A549 (cell line): Measurements from ENCODE around the gene FGFBP2. TPM values are rescaled to one million over a fixed set of nuclear protein-coding genes. Genes with fewer than 3 reads are reported as not detected.
A peak's percentile ranks its signal among the peaks of the same experiment; 100 is the strongest.

Experiments used
- ATAC-seq, 2 experiments: fragments of 200-7000 bp in 1 of 2; fragments of >200 bp in 1 of 2; cut with Nextera tagmentation in 1 of 2; cut with Tn5 transposase in 1 of 2; 3 replicates each; pipeline versions ENCODE4 v1.8.0 to v1.9.1; 2018 to 2020; ENCODE audit warnings: mild to moderate bottlenecking in 1 of 2, moderate library complexity in 1 of 2
- CTCF ChIA-PET: fragments of 300-600 bp; sonication (Branson Sonifier 250); formaldehyde crosslinking; extraction: SDS; loops from one replicate; lab custom pipeline; 2021; ENCODE audit warnings: antibody characterized with exemption, inconsistent platforms; lab: Yijun Ruan, JAX
- POLR2A ChIA-PET: fragments of 350-600 bp; formaldehyde crosslinking; extraction: SDS; loops from one replicate; lab custom pipeline; 2021; ENCODE audit warnings: antibody characterized with exemption, inconsistent platforms; lab: Yijun Ruan, JAX
- DNase-seq, 2 experiments: peaks; one replicate each; pipeline versions ENCODE4 v3.0.0 to v3.0.0-alpha.2; 2011 to 2016; ENCODE audit warnings: low read depth in 1 of 2, low spot score in 1 of 2
- FAIRE-seq: peaks from 2 replicates; lab custom pipeline; 2011; peaks lifted over from hg19 to GRCh38; lab: Jason Lieb, UNC
- H3K27ac ChIP-seq, 2 experiments: fragments of >200 bp; sonication (Bioruptor Twin); formaldehyde crosslinking; 3 replicates each; pipeline ENCODE4 v1.5.1; 2016 to 2017
- H3K4me1 ChIP-seq: fragments of >200 bp; sonication (Bioruptor Twin); formaldehyde crosslinking; 3 replicates; pipeline ENCODE4 v1.6.1; 2016
- H3K4me2 ChIP-seq: fragments of >200 bp; sonication (Bioruptor Twin); formaldehyde crosslinking; 3 replicates; pipeline ENCODE4 v1.6.1; 2016
- H3K4me3 ChIP-seq: fragments of >200 bp; sonication (Bioruptor Twin); formaldehyde crosslinking; 3 replicates; pipeline ENCODE4 v1.5.1; 2016
- H3K9me3 ChIP-seq: fragments of >200 bp; sonication (Bioruptor Twin); formaldehyde crosslinking; 3 replicates; pipeline ENCODE4 v1.6.1; 2016
- CBX8 ChIP-seq: fragments of 200-600 bp; sonication (generic); IDR thresholded peaks from 2 replicates; pipeline ENCODE4 v1.6.1; 2016
- CEBPB ChIP-seq, 2 experiments: fragments of >200 bp in 1 of 2; sonication (Bioruptor Twin) in 1 of 2; formaldehyde crosslinking in 1 of 2; IDR thresholded peaks; 2 replicates each; pipeline ENCODE4 v1.6.1; 2012 to 2016
- CHD2 ChIP-seq: fragments of 150-350 bp; IDR thresholded peaks from 2 replicates; pipeline ENCODE4 v1.6.1; 2014; ENCODE audit warnings: low read length; ENCODE audit not compliant: partially characterized antibody
- EHMT2 ChIP-seq: fragments of 200-600 bp; sonication (generic); IDR thresholded peaks from 2 replicates; pipeline ENCODE4 v1.6.1; 2016; ENCODE audit warnings: antibody characterized with exemption, low read depth, mild to moderate bottlenecking, moderate library complexity
- ELK1 ChIP-seq: fragments of 150-350 bp; IDR thresholded peaks from 2 replicates; pipeline ENCODE4 v1.6.1; 2014; ENCODE audit warnings: low read depth, mild to moderate bottlenecking, low read length
- ESRRA ChIP-seq: fragments of 150-350 bp; IDR thresholded peaks from 2 replicates; pipeline ENCODE4 v1.6.1; 2014; ENCODE audit warnings: mild to moderate bottlenecking, low read length, borderline replicate concordance
- FOXS1 ChIP-seq: fragments of 250-450 bp; sonication (Bioruptor Pico); IDR thresholded peaks from 2 replicates; pipeline ENCODE4 v1.5.0; 2020; ENCODE audit warnings: mild to moderate bottlenecking, moderate library complexity
- GATA3 ChIP-seq: IDR thresholded peaks from 2 replicates; pipeline ENCODE4 v1.6.1; 2012; ENCODE audit warnings: borderline replicate concordance
- HDAC2 ChIP-seq: fragments of 200-600 bp; sonication (generic); IDR thresholded peaks from 2 replicates; pipeline ENCODE4 v1.6.1; 2016
- HOXB5 ChIP-seq: fragments of 250-450 bp; sonication (Bioruptor Pico); IDR thresholded peaks from 2 replicates; pipeline ENCODE4 v1.5.0; 2020; ENCODE audit warnings: mild to moderate bottlenecking, moderate library complexity
- JUNB ChIP-seq: fragments of >200 bp; sonication (Bioruptor Twin); formaldehyde crosslinking; IDR thresholded peaks from 2 replicates; pipeline ENCODE4 v1.6.1; 2016
- KDM1A ChIP-seq: fragments of 200-600 bp; sonication (generic); IDR thresholded peaks from 2 replicates; pipeline ENCODE4 v1.6.1; 2016; ENCODE audit warnings: low read depth, mild to moderate bottlenecking
- MYC ChIP-seq: IDR thresholded peaks from 2 replicates; pipeline ENCODE4 v1.6.1; 2012; ENCODE audit warnings: mild to moderate bottlenecking, inconsistent platforms, low read length, improper control_type of control experiment, borderline replicate concordance
- NFE2L2 ChIP-seq: fragments of 150-350 bp; conservative IDR thresholded peaks from 2 replicates; pipeline ENCODE4 v1.6.1; 2014; ENCODE audit warnings: low read length
- PHF8 ChIP-seq: fragments of 200-600 bp; sonication (generic); IDR thresholded peaks from 2 replicates; pipeline ENCODE4 v1.6.1; 2016; ENCODE audit warnings: low read depth, mild to moderate bottlenecking, antibody characterized with exemption, moderate library complexity, borderline replicate concordance
- RARB ChIP-seq: fragments of 250-450 bp; sonication (Bioruptor Pico); IDR thresholded peaks from 2 replicates; pipeline ENCODE4 v1.8.0; 2021; ENCODE audit warnings: mild to moderate bottlenecking, moderate library complexity
- SMC3 ChIP-seq: fragments of >200 bp; sonication (Bioruptor Twin); formaldehyde crosslinking; IDR thresholded peaks from 3 replicates; pipeline ENCODE4 v1.6.1; 2018; ENCODE audit warnings: inconsistent platforms
- TP53 ChIP-seq: fragments of 250-450 bp; sonication (Bioruptor Pico); IDR thresholded peaks from 2 replicates; pipeline ENCODE4 v1.5.0; 2021; ENCODE audit warnings: mild to moderate bottlenecking, moderate library complexity
- ZC3H11A ChIP-seq: fragments of 450-650 bp; IDR thresholded peaks from 2 replicates; pipeline ENCODE4 v1.6.1; 2014; ENCODE audit warnings: antibody characterized with exemption, mild to moderate bottlenecking
- ZNF302 ChIP-seq: fragments of 250-450 bp; sonication (Bioruptor Pico); IDR thresholded peaks from 2 replicates; pipeline ENCODE4 v1.9.0; 2021; ENCODE audit warnings: inconsistent platforms, mild to moderate bottlenecking, moderate library complexity
- ZSCAN20 ChIP-seq: fragments of 250-450 bp; sonication (Bioruptor Pico); IDR thresholded peaks from 2 replicates; pipeline ENCODE4 v1.8.0; 2022; ENCODE audit warnings: mild to moderate bottlenecking, moderate library complexity
- WGBS: methylation state at CpG from one replicate; pipeline ENCODE4 v1.1.6; 2017; ENCODE audit errors: missing lambda C conversion rate; 5-methylcytosine and 5-hydroxymethylcytosine counted together
- polyA plus RNA-seq, 4 experiments: library from polyadenylated mRNA; depleted of rRNA in 3 of 4; stranded (reverse); fragments of >200 nt; fragmentation: RNase III in 1 of 4; extraction: RNeasy Plus Mini Kit Qiagen cat#74134 plus additional on column Dnase treatment in 1 of 4; gene quantifications; 2 replicates in 3 of 4; 3 replicates in 1 of 4; pipeline ENCODE4 v1.2.3, GENCODE V29; 2011 to 2017
- TF ChIP-seq, protein P1 (sequence below): fragments of 450-650 bp; IDR thresholded peaks from 2 replicates; pipeline ENCODE4 v1.6.1; 2014; ENCODE audit warnings: antibody characterized with exemption
- TF ChIP-seq, protein P2 (sequence below): fragments of >200 bp; sonication (Bioruptor Twin); formaldehyde crosslinking; IDR thresholded peaks from 2 replicates; pipeline ENCODE4 v1.6.1; 2016

Gene FGFBP2
- polyA plus RNA-seq, 2 of the 4 experiments (the other 2 are of a cell fraction) = not detected

- FAIRE-seq = no peak
- no peaks in the 10 kb centered on the region for H3K9me3 ChIP-seq
- POLR2A ChIA-PET = no interaction called here
- TF ChIP-seq ZSCAN20 (CRISPR knock-in tag) (no peak), RARB (no peak), ZNF302 (CRISPR knock-in tag) (no peak), CBX8 (no peak), ZC3H11A (no peak), TP53 (no peak), CEBPB (IDR thresholded peaks at IDR 0.05) (no peak), FOXS1 (CRISPR knock-in tag) (no peak), JUNB (no peak), SMC3 (no peak), NFE2L2 (no peak), GATA3 (no peak), KDM1A (no peak), HOXB5 (CRISPR knock-in tag) (no peak), CHD2 (no peak), ELK1 (no peak)
- TF ChIP-seq, protein P1, sequence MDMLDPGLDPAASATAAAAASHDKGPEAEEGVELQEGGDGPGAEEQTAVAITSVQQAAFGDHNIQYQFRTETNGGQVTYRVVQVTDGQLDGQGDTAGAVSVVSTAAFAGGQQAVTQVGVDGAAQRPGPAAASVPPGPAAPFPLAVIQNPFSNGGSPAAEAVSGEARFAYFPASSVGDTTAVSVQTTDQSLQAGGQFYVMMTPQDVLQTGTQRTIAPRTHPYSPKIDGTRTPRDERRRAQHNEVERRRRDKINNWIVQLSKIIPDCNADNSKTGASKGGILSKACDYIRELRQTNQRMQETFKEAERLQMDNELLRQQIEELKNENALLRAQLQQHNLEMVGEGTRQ = no peak
- TF ChIP-seq, all 56 proteins: peak for 0
- CTCF ChIA-PET = interaction anchor here (1.5 to 2.3 kb wide), 2 partner anchors 18 to 27 kb away, joined by 4 to 6 read pairs; no protein-coding TSS in a partner anchor
- H3K4me3 ChIP-seq = no peak overlapping the region
- 60% methylated on average over 8 of the region's 8 CpGs for WGBS
- no peaks in the 10 kb centered on the region for H3K4me1 ChIP-seq
- ATAC-seq (no peak), DNase-seq (no peak)
- no peak overlapping the region for H3K4me2 ChIP-seq
- H3K27ac ChIP-seq = no peak overlapping the region
These were observed 20.0 kb upstream of the FGFBP2 start for GRCh38 chr4:15982842-15983524.

DNA sequence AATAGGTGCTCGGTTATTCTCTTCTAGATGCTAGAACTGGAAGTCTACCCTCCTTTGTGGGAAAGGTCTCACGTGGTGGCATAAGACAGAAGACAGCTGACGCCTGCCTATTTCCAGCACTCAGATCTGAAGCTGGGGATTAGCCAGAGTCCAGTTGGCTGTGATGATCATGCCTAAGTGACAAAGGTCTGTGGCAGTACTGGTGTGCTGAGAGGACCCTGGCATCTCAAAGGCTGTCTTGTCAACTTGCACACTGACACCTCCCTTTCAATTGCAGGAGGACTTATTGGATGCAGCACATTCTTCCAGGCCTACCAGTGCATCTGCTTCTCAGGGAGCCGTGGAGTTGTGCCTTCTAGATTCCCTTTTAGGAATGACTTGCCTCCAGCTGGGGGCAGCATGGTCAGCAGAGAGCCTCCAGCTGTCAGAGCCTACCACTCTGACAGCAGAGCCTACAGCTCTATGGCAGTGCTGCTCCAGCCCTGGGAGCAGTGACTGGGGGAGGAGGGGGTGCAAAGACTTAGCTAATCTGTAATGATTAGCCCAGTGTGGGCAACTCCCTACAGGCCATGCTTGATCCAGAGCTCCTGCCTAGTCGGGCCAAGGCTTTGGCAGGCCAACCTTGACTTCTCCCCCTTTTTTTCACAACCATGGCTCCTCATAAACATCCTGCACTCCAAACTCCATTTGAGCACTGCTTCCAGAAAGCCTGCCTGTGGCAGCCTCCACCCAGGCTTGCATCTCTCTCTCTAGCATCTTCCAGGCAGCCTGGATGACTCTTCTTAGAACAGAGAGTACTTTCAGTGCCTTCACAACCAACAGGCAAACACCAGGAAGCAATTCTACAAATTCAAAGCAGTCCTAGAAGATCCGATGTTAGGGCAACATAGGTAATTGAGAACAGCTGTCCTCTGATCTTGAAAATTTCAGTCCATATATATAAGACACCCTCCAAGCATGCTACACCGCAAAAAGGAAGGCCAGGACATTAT lies 13.8 kb upstream of the FGFBP2 start:
- no peaks in the 10 kb centered on the region for H3K4me1 ChIP-seq
- H3K4me2 ChIP-seq = no peak overlapping the region
- ATAC-seq (peak in 1 of 2 experiments; percentile 54; a peak in 2 of 6 replicates), DNase-seq (no peak), FAIRE-seq (no peak)
- TF ChIP-seq ZNF302 (CRISPR knock-in tag) (no peak), PHF8 (no peak), EHMT2 (no peak), HOXB5 (CRISPR knock-in tag) (no peak), ESRRA (no peak), HDAC2 (no peak), MYC (no peak)
- TF ChIP-seq, protein P2, sequence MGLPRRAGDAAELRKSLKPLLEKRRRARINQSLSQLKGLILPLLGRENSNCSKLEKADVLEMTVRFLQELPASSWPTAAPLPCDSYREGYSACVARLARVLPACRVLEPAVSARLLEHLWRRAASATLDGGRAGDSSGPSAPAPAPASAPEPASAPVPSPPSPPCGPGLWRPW = no peak
- WGBS = 63% methylated on average over 7 of the region's 7 CpGs
- H3K9me3 ChIP-seq = no peaks in the 10 kb centered on the region
- no peak overlapping the region for H3K27ac ChIP-seq
- POLR2A ChIA-PET = no interaction called here
- CTCF ChIA-PET = interaction anchor here (1.7 to 4.5 kb wide), 3 partner anchors 21 to 171 kb away, joined by 7 to 16 read pairs (median 13); no protein-coding TSS in a partner anchor
- no peak overlapping the region for H3K4me3 ChIP-seq
